HK-2 (cell line): Measurements from ENCODE around the gene MAP1B.

ENCODE experiments used
- DNase-seq: peaks from one replicate; pipeline ENCODE4 v3.0.0-alpha.2; 2018; ENCODE audit not compliant: unreplicated experiment

Gene MAP1B

GRCh38 chr5:72251386-72251785 is 144.1 kb downstream of the MAP1B start:
- DNase-seq: no peak

GRCh38 chr5:72252008-72252407 is 144.7 kb downstream of the MAP1B start:
- DNase-seq: no peak

- no peak for DNase-seq
Observed at GRCh38 chr5:72252574-72253155, 145.4 kb downstream of the MAP1B start.

- no peak for DNase-seq
Observed at GRCh38 chr5:72255237-72255636, 148.0 kb downstream of the MAP1B start.

- no peak for DNase-seq
Observed at GRCh38 chr5:72255670-72256069, 148.4 kb downstream of the MAP1B start.

GRCh38 chr5:72256536-72256935 is 149.3 kb downstream of the MAP1B start:
- DNase-seq: no peak
